Measurements from ENCODE around the gene BOK. TPM values are rescaled to one million over a fixed set of nuclear protein-coding genes. Genes with fewer than 3 reads are reported as not detected.

BOK gene
- total and polyA plus RNA-seq, 9 of the 15 experiments (the other 6 are each of a cell fraction or from before 2014, with no cell fraction given) = 0.03 to 3.3 (median 2.0) TPM; not detected in 1

GRCh38 chr2:241568726-241569125, 10.2 kb downstream of the BOK start (continued):
- TF ChIP-seq ZNF175 (CRISPR knock-in tag; IDR thresholded peaks at IDR 0.05; ENCODE audit: low read depth) (no peak), FOXK1 (CRISPR knock-in tag; IDR thresholded peaks at IDR 0.05; ENCODE audit: borderline replicate concordance) (no peak), ZBTB11 (CRISPR knock-in tag; IDR thresholded peaks at IDR 0.05) (no peak), TBL1XR1 (IDR thresholded peaks at IDR 0.05; ENCODE audit: low read length in 2 of 2) (no peak), MBD1 (CRISPR knock-in tag; IDR thresholded peaks at IDR 0.05) (no peak), ZKSCAN3 (CRISPR knock-in tag; IDR thresholded peaks at IDR 0.05) (no peak), ZBED1 (IDR thresholded peaks at IDR 0.05) (no peak), ZNF778 (CRISPR knock-in tag; IDR thresholded peaks at IDR 0.05) (no peak)

All from K562 (cell line).